T-helper 9 cell (primary cell): Measurements from ENCODE around the gene LRRN1.

Experiments used
- DNase-seq: peaks from one replicate; pipeline ENCODE4 v3.0.0-alpha.2; 2020
- total RNA-seq, 2 donors: gene quantifications; one replicate each; lab custom pipeline; 2026; lab: John Stamatoyannopoulos, UW

Gene LRRN1
- total RNA-seq: 0 to 1.1 reads per million in 2 donors

DNA sequence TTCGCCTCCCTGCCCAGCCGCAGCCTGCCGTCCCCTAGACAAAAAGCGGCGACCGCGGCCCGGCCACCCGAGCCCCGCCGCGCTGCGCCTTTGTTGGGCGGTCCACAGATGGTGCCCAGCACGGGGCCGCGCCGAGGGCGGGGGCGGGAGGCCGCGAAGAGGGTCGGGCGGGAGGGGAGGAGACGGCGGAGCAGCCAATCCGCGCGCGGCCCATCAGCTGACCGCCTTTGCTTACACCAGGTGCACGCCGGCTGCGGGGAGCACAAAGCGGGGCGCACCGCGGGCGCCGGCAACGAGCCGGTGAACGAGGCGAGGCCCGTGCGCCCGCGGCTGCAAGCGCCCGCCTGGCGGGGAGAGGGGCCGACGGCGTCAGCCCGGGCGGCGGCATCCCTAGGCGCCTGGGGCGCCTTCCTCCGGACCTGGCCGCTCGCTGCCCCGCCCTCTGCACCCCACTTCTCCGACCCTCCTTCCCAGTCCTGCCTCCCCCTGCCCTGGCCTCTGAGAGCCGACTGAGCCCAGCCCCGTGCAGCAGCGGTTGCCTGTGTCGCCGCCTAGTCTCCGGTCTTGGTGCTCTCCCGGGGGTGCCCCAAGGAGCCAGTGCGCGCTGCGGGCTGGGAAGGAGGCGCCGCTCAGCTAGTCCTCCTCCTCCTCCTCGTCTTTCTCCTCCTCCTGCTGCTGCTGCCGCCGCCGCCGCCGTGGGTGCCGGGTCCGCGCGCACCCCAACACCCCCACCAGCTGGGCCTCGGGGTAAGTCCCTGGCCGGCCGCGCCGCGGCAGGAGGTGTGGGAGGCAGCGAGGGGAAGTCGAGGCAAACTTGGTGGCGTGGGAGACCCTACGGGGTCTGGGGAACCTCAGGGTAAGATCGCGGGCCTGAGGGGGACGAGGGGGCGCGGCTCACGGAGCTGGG, at the start of gene LRRN1:
LRRN1 (plus strand) TSS at position 259 of the 907 bp plus-strand sequence. CDS start 45,211 bp downstream, outside the sequence.
- DNase-seq: no peak

DNA sequence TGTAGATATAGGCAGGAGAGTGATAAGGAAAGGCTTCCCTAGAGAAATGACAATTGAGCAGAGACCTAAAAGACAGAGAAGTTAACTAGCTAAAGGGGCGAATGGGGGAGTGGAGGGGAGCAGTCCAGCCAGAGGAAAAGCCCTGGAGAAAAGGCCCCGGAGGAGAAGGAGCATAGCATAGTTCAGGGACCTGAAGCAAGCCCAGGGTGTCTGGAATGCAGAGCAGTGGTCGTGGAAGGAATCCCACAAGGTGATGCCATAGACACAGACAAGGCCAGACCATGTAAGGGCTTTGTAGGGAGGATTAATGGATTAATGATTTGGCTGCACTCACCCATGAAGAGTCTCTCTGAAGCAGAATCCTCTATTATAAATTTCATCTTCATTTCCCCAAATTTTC, 45.8 kb upstream of the LRRN1 start:
- DNase-seq: no peak

DNA sequence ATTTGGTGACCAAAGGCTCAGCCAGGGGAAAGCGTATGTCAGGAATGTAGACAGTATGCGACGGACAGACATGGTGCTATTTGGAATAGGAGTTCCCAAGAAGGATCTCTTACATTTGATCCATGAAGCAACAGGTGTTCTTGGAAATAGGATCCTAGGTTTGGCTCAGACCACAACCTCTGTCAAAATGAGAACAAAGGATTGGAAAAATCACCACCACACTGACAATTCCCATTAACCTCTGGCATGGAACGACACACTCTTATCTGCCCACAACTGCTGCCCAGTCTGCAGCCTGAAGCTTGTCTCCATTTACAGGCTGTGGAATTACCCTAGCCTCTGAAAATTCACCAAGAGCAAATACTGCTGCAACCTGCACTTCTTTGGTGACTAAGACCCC, 33.6 kb upstream of the LRRN1 start:
- no peak for DNase-seq

DNA sequence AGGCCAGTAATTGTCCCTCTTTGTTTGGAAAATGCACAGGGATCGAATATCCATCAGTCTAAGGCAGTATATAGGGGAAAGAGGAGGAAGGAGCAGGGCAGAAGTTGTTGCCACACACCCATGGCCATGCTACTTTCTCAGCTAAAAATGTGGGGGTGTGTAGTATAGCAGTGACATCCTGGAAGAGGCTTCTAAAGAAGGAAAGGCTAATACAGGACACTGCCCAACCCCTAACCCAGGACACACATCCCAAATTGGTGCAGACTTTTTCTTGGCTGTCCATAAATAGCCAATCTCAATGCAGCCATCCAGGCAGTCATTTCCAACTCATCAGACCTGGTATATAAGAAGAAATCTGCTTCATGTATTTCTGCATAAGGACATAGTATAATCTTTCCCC, 33.1 kb upstream of the LRRN1 start:
- DNase-seq: no peak

DNA sequence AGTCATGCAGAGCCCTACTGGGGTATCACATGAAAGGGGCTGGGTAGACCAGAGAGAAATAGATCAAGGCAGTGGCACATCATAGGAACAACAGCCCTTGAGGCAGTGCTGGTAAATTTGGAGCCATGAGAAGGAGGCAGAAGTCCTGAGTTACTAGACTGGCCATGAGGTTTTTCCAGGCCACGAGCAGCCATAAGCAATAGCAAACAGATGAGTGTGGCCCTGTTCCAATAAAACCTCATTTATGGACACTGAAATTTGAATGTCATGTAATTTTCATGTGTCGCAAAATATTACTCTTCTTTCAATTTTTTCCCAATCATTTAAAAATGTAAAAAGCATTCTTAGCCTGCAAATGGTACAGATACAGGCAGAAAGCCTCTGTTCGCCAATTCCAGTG, 28.1 kb upstream of the LRRN1 start:
- no peak for DNase-seq

DNA sequence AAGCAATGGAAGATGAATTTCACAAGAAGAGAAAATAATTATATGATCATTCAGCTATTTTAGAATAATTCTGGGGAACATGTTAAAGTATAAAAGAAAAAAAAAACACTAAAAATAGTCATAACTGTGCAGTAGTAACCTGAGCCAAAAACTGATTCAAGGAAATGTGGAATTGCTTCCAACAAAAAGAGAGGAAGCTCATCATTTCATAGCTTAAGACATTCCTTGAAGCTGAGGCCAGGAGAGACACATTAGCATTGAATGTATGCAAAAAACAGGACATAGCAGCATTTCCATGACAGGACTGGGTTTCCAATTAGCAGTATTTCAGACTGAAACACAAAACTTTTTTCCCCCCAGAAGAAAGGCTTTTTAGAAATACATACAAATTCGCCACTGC, 27.7 kb upstream of the LRRN1 start:
- DNase-seq: no peak

DNA sequence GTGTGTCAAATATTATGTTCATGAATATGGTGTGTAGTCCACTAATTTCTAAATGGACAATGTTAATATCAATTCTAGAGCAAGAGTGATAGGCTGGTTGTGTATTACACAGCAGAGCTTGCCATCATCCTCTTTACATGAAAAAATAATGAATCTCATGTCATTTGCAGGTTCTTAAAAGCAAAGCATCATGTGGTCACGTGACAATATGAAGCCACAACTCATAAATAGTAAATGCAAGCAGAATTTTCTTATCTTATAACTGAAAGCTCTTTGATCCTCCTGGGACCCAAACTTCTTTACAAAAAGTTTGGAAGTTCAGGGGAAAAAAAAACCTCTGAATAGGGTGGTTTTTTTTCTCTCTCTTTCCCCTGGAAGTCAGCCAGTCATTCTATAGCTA, 26.9 kb upstream of the LRRN1 start:
- DNase-seq: no peak

DNA sequence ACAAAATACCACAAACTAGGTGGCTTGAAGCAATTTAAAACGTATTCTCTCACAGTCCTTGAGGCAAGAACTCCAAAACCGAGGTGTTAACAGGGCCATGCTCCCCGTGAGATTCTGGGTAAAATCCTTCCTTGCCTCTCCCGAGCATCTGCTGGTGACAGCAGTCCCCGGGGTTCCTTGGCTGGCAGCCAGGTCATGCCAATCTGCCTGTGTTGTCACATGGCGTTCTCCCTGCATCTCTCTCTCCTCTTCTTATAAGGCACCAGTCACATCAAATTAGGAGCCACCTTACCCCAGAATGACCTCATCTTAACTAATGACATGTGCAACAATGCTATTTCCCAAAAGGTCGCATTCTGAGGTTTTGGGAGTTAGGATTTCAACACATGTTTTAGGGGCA, 26.3 kb upstream of the LRRN1 start:
- DNase-seq: no peak

DNA sequence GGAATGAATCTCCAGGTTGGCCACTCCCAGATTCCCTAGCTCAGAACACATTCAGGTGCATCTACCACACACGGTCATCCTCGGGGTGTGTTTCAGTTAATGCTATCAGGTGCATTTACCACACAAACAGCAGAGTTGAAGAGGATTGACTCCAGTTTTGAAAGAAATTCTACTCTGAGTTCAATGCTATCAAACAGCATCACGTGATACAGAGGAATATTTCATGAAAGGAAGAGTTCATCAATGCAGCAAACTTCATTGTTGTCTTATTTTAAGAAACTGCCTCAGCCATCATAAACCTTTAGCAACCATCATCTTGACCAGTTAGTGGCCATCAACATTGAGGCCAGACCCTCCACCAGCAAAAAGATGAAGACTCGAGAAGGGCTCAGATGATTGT, 22.6 kb upstream of the LRRN1 start:
- DNase-seq: no peak

DNA sequence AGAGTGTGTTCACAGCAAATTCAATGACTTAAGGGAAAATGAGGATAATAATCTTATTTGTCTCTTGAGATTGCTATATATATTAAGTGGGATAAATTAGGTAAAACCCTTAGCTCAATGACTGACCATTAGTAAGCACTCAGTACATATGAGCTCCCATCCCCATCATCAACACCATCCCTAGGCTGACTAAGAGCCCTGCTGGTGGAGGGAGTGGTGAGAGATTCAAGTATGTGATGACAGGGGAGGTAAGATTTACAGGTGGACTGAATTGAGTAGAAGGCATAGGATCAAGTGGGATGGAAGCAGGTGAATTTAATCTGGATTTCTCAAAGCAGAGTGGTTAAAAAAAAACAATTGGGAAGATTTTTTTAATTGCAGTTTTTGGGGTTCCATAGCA, 21.0 kb upstream of the LRRN1 start:
- DNase-seq: no peak

DNA sequence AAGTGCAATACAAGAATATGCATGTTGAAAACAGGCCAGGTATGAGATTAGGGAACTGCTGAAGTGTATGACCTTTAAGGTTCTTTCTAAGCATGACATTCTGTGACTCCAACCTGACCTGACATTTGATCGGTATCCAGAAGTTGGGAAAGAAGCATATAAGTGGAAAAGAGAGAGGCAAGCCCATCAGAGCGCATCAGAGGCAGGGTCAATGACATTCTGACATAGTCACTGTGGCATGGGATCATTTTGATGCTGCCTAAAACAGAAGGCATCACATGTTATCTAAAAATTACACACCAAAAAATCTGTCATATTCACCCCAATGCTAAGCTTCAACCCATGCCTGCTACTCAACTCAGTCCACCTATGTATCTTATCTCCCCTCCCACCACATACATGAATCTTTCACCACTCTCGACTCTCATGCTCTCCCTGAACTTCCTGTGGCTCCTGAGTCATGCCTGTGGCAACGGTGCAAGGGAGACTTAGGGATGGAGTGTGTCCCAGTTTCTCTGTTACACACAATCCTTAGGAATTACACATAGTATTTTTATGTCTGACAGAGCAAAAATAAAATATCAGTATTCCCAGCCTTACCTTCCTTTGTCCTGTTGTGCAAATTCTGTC, 20.5 kb upstream of the LRRN1 start:
- no peak for DNase-seq

DNA sequence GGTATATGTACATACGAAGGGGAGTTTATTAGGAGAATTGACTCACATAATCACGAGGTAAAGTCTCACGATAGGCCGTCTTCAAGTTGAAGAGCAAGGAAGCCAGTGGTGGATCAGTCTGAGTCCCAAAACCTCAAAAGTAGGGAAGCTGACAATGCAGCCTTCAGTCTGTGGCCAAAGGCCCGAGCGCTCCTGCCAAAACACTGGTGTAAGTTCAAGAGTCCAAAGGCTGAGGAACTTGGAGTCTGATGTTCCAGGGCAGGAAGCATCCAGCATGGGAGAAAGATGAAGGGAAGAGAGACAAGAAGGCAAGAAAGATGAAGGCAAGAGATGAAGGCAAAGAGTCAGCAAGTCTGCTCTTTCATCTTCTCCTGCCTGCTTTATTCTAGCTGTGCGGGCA, 16.8 kb upstream of the LRRN1 start:
- DNase-seq: no peak

DNA sequence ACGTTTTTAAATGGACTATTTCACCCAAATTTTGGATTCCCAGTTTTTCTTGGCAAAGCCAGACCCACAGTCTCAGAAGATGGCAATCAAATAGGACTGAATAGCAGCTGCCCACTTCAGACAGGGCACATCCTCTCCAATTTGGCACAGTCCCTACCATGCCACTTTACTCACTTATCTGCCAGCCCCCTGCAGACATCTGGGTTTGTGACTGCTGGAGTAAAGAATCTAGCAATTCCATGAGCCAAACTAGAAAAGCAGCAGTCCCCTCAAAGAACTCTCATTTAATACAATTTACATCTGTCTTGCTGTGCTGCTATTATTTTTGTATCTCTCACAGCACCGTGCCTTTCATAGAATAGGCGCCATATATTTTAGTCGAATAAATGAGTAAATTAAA, 16.0 kb upstream of the LRRN1 start:
- DNase-seq: no peak

DNA sequence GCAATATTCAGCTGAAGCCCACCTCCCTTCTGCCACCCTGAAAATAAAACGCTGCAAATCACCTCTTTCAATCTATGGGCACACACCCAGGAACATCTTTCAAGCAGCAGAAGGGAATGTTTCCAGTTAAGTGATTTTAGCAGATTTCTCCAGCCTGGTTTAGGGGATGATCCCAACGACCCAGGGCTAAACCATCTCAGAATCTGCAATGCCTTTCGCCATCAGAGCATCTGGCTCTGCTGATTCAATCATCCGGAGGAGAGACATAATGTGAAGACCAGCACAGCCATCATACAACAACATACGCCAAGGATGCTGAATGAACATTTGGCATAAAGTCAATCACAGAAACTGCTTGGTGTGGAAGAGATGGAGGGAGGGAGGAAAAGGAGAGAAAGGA, 15.5 kb upstream of the LRRN1 start:
- DNase-seq: no peak

DNA sequence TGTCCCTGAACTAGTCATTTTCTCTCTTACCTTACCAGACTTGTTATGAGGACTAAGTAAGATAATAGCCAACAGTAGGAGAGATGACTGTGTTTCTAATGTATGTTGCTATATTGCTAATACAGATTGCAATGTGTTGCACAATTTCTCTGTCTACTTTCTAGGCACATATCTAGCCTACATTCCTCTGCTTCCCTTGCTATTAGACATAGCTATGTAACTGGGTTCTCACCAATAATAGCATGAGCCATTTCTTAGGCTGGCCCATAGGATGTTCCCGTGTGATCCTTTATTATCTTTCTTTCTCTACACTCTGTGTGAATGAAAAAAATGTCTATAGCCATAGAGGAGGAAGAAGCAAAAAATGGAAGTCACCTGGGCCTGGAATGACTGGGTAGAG, 6.8 kb upstream of the LRRN1 start:
- DNase-seq: no peak

DNA sequence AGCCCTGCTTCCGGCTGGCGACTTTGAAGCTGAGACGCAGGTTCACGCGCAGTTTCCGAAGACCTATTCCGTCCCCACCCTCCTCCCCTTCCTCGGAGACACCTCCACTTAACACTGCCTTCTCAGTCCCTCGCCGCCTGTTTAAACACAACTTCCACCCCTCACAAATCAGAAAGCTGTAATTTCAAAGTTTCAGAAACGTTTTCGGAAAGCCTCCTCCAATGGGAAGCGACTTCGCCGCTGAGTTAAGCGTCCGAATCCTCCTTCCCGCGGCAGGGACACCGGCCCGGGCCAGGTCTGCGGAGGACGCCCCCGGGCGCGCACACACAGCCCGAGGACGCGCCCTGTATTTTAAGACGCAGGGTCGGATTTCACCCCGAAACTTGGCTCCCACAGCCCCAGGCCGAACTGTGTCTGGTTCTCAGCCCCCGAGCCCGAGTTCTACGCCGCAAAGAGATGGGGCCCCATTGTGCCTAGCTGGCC, 559 bp upstream of the LRRN1 start:
- DNase-seq: no peak

DNA sequence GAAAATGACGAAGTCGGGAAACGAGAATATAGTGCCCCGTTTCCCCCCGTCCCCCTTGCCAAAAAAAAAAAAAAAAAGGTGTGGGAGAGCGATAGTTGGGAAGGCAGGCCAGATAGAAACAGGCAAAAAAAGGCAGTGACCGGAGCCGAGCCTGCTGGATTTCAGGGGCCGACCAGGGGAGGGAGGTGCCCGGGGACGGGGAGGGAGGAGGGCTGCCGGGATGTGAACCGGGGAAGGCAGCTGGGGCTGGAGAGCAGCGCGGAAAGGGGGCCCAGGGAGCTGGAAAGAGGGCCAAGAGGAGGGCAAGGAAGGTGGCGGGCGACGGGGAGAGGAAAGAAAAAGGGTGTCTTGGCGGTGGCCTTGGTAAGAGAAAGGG, 837 bp downstream of the LRRN1 start:
- no peak for DNase-seq

DNA sequence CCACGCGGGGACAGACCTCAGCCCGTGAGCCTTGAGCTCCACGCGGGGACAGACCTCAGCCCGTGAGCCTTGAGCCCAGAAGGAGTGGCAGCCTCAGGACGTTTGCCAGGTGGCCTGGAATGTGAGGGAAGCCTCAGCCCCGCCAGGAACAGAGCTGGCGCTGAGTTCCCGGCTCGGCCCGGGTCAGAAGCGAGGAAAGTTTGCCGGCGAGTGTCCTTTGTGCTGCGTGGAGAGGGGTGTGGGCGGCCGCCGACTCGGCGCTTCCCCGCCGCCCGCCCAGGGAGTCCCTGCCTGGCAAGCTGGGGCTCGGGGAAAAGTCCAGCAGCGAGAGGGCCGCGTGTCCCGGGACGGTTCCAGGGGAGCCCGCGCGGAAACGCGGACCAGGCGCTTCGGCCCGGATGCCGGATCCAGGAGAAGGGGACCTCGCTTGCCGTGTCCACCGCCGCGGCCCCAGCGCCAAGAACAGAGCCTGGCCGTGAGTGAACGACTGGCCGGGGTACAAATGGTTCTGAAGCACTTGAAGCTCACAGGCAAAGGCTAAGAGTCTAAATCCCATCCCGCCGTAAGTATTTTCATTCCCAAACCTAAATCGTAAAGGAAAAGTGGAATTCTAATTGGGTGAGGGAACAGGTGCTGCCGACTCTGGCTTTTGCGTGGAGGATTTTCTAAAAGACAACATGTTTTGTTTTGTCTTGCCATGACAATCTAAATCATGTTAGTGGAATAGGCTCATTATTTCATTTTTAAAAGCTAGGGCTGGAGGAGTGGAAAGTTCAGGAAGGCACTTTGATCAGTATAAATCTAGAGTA, 1.7 kb downstream of the LRRN1 start:
- DNase-seq: no peak

DNA sequence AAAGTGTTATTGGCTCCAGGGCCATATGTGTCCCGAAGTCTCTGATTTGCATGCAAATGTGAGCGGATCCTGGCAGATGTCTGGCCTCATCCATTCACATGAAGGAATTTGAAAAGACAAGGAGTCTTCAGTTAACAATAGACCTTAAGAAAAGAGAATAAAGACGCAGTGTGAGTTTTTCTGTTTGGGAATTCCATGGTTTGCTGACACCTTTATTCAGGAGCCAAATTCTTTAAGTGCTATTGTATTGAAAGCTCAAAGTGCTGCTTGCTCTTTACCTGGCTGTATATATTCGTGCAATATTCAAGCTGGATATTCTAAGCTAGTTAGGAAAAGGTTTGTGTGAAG, 2.2 kb downstream of the LRRN1 start:
- no peak for DNase-seq

DNA sequence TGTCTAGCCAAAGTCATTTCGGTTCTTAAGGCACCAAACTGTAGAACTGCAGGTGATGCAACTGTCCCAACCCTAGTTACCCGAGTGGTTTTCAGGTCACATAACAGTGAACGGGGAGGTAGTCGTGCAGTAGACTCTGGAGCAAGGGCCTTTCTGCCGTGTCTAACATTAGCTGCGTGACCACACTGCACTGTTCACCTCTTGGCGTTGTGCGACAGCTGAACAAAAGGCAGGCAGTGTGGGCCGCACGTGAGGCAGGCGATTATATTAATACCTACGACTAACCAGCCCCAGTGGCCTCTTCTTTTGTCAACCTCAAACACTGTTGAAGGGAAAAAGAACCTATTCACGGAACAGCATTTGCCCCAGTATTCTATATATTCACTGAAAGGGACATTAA, 2.8 kb downstream of the LRRN1 start:
- no peak for DNase-seq

DNA sequence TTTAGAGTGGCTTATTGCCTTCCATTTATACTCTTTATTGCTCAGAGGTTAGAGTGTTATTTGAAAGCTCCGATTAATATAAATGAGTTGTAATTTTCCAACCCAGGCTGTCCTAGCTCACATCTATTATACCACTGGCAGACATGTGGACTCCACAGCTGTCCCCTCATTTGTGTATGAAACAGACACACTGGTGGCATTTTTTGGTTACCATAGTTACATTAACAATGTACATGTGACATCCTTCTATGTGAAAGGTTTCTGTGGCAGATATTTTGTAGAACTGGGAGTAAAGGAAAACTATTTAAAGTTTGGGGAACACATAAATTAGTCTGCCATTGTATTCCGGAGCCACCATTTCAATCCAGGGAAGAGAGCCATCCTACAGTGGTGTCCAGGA, 5.3 kb downstream of the LRRN1 start:
- no peak for DNase-seq

DNA sequence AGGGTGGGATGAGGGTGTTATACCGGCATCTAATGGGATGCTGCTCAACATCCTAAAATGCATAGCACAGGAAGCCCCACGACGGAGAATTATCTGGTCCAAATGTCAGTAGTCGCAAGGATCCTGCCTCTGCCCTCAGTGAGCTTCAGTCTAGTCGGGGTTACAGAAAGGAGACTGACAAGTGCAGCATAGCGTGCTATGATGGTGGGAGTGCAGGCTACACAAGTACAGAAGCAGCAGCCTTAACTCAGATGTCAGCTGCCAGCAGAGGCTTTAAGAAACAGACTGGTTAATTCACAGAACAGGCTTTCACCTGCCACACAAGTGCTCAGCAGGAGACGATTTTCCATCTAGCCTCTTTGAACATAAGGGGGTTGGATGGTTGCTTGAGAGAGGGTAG, 6.9 kb downstream of the LRRN1 start:
- no peak for DNase-seq

DNA sequence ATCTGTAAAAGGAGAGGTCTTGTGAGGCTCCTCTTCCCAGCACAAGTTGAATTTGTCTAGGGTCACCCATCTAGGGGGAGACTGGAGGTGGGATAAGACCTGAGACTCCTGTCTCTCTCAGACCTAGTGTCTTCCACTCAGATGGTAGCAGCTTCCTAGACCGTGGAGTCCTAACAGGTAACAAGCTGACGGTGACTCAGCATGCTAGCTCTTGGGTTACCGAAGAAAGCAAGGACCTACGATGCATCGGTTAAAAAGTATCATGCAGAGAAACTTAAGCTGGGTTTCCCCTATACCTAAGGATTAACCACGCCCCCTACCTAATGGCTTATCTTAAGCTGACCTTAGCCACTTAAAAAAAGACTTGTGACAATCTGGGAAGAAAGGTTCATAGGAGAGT, 7.6 kb downstream of the LRRN1 start:
- DNase-seq: no peak

DNA sequence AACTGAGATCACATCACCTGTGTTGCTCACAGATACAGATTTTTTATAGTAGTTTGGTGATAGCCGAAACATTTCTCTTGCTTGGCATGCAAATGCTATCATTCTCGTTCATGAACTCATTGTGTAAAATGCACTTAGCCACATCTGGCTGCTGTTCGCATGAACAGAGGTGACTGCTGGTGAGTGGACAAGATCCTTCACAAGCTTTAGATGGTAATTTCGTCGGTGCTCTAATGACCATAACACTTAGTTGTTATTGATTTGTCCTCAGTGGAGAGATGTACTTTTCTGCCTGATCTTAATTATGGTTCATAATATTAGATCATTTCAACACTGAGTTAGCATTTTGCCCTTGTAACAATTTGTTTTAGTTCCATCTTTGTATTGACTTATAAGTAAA, 13.8 kb downstream of the LRRN1 start:
- no peak for DNase-seq
